ENCODE results near the gene KLF13.

GRCh38 chr15:31328969-31329639, 2.5 kb downstream of the KLF13 start:
- TF ChIP-seq EZH2 (IDR thresholded peaks at IDR 0.05; ENCODE audit: insufficient read depth, low read length) (no peak), CTCF (IDR thresholded peaks at IDR 0.05; ENCODE audit: insufficient read depth, low read depth, low read length) (no peak)

All from astrocyte (in vitro differentiated cells and primary cell).